NCI-H524 (cell line): ENCODE measurements around the gene CLIC5.

ENCODE experiments used
- DNase-seq, 2 experiments: peaks; one replicate each; lab custom pipeline; 2025; lab: John Stamatoyannopoulos, UW

The CLIC5 gene

GRCh38 chr6:46015119-46015968 lies at the start of gene CLIC5:
Gene CLIC5 (minus strand): TSS chr6:46015860. CDS start chr6:46015542, 318 bp downstream.
- DNase-seq: peak; percentile 8

- DNase-seq: no peak
These were observed 47.3 kb upstream of the CLIC5 start for GRCh38 chr6:46062991-46063390.

DNA sequence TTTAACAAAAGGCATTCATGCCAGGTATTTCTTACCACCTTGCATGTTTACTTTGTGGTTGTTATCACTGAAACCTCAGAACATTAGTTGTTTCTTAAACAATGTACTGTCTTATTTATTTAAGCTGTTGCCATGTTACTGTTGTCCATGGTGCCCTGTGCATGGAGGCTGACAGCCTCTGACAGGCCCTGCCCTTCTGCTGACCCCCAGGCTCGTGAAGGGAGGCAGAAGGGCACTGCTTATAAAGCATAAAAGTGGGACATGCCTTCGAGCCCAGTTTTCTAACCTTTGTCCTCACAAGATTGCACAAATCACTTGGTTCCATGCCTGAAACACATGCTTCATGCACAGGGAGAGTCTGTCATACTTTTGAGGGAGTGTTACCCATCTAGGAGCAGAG lies 46.7 kb upstream of the CLIC5 start:
- no peak for DNase-seq

GRCh38 chr6:46061497-46061896 lies 45.8 kb upstream of the CLIC5 start:
- no peak for DNase-seq

- DNase-seq: no peak
These were observed 43.9 kb upstream of the CLIC5 start for GRCh38 chr6:46059608-46060007.

GRCh38 chr6:46058951-46059350 lies 43.3 kb upstream of the CLIC5 start:
- DNase-seq: peak; percentile 60 to 88

GRCh38 chr6:46057792-46058191 lies 42.1 kb upstream of the CLIC5 start:
- no peak for DNase-seq

DNA sequence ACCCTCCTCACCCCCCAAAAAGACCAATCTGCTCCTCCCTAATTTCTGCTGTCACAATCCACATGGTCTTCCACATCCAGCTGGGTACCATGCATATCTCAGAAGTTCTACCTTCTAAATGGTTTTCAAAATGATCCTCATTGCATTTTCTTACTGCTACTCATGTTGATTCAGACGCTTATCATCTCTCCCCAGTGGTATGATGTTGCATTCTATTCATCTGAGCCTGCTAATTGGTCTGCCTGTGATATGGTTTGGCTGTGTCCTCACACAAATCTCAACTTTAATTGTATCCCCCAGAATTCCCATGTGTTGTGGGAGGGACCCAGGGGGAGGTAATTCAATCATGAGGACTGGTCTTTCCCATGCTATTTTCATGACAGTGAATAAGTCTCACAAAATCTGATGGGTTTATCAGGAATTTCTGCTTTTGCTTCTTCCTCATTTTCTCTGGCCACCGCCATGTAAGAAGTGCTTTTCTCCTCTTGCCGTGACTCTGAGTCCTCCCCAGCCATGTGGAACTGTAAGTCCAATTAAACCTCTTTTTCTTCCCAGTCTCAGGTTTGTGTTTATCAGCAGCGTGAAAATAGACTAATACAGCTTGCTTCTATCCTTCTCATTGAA lies 41.4 kb upstream of the CLIC5 start:
- DNase-seq: no peak

GRCh38 chr6:46054516-46054915 lies 38.9 kb upstream of the CLIC5 start:
- no peak for DNase-seq

- no peak for DNase-seq
These were observed 37.6 kb upstream of the CLIC5 start for GRCh38 chr6:46053039-46053933.

- no peak for DNase-seq
These were observed 36.8 kb upstream of the CLIC5 start for GRCh38 chr6:46052479-46052878.

- DNase-seq: no peak
These were observed 36.3 kb upstream of the CLIC5 start for GRCh38 chr6:46051962-46052361.

GRCh38 chr6:46050845-46051405 lies 35.3 kb upstream of the CLIC5 start:
- no peak for DNase-seq

GRCh38 chr6:46048646-46049297 lies 33.1 kb upstream of the CLIC5 start:
- no peak for DNase-seq

- no peak for DNase-seq
These were observed 31.0 kb upstream of the CLIC5 start for GRCh38 chr6:46046558-46047174.

- no peak for DNase-seq
These were observed 29.4 kb upstream of the CLIC5 start for GRCh38 chr6:46044881-46045617.

GRCh38 chr6:46042355-46042999 lies 26.8 kb upstream of the CLIC5 start:
- DNase-seq: peak; percentile 18 to 73

DNA sequence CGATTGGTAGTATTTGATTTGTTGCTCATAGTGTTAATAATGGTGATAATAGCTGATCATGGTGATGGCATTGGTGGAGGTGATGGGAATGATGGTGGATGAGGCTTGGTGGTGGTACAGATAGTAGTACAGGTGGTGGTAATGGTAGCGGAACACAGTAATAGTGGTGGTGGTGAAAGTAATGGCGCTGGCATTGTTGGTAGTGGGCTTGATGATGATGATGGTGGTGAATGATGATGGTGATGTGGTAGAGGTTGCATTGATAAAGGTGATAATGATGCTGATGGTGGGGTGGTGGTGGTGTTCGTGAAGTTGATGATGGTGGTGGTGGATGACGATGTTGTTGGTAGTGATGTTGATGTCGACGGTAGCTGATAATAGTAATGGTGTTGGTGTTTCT lies 24.6 kb upstream of the CLIC5 start:
- DNase-seq: no peak

- DNase-seq: no peak
These were observed 24.0 kb upstream of the CLIC5 start for GRCh38 chr6:46039646-46040045.

GRCh38 chr6:46036911-46037310 lies 21.3 kb upstream of the CLIC5 start:
- no peak for DNase-seq
